GM12872 (cell line): ENCODE measurements around the gene ADAMTS1.

Experiments
- CTCF ChIP-seq: IDR thresholded peaks from 3 replicates; pipeline ENCODE4 v1.5.1; 2011; ENCODE audit warnings: low read depth, mild to moderate bottlenecking, low read length, moderate library complexity; ENCODE audit not compliant: insufficient read depth

The ADAMTS1 gene

GRCh38 chr21:26835027-26835713 lies 10.0 kb downstream of the ADAMTS1 start:
- TF ChIP-seq CTCF: no peak

GRCh38 chr21:26834181-26834905 lies 10.9 kb downstream of the ADAMTS1 start:
- TF ChIP-seq CTCF: no peak

GRCh38 chr21:26833460-26833939 lies 11.7 kb downstream of the ADAMTS1 start:
- TF ChIP-seq CTCF: no peak

- no peak for TF ChIP-seq CTCF
Observed at GRCh38 chr21:26833011-26833410, 12.2 kb downstream of the ADAMTS1 start.

- TF ChIP-seq CTCF: no peak
Observed at GRCh38 chr21:26832546-26832945, 12.7 kb downstream of the ADAMTS1 start.

GRCh38 chr21:26826801-26827200 lies 18.4 kb downstream of the ADAMTS1 start:
- TF ChIP-seq CTCF: no peak

- TF ChIP-seq CTCF: no peak
Observed at GRCh38 chr21:26820509-26820908, 24.7 kb downstream of the ADAMTS1 start.
